Measurements from ENCODE around the gene CHST2.

- TF ChIP-seq ZSCAN18 (CRISPR knock-in tag; IDR thresholded peaks at IDR 0.05) (no peak), CTCF (IDR thresholded peaks at IDR 0.05) (no peak), USF2 (CRISPR knock-in tag; IDR thresholded peaks at IDR 0.05) (no peak), ATF3 (CRISPR knock-in tag; conservative IDR thresholded peaks at IDR 0.05) (no peak)
Measured at GRCh38 chr3:143122089-143122430, 2.5 kb downstream of the CHST2 start.

Data from WTC11 (cell line).